GM06990 (cell line): ENCODE data around the gene HDAC4.

Experiments used
- DNase-seq: peaks from one replicate; pipeline ENCODE4 v3.0.0-alpha.2; 2011; ENCODE audit not compliant: insufficient read length; ENCODE audit errors: extremely low read depth
- H3K27me3 ChIP-seq: replicated peaks from 2 replicates; pipeline ENCODE4 v1.6.0; 2011; ENCODE audit warnings: low read length; ENCODE audit not compliant: control insufficient read depth, insufficient read depth
- H3K36me3 ChIP-seq: 2 replicates; pipeline ENCODE4 v1.5.1; 2011; ENCODE audit warnings: low read length; ENCODE audit not compliant: control insufficient read depth, insufficient read depth
- H3K4me3 ChIP-seq: replicated peaks from 2 replicates; pipeline ENCODE4 v1.5.1; 2011; ENCODE audit warnings: low read depth, mild to moderate bottlenecking, control low read depth, low read length
- CTCF ChIP-seq: IDR thresholded peaks from 2 replicates; pipeline ENCODE4 v1.5.1; 2011; ENCODE audit warnings: low read length, control low read depth, mild to moderate bottlenecking, inconsistent platforms; ENCODE audit not compliant: insufficient read depth, poor library complexity, severe bottlenecking

HDAC4 gene

GRCh38 chr2:239008004-239008403 lies 392.8 kb downstream of the HDAC4 start:
- no peak overlapping the region for H3K4me3 ChIP-seq
- no peaks in the 10 kb centered on the region; the same call in 1 of the 2 replicates for H3K27me3 ChIP-seq
- H3K36me3 ChIP-seq = no peaks in the 10 kb centered on the region
- DNase-seq = no peak
- TF ChIP-seq CTCF = no peak

- H3K4me3 ChIP-seq = no peak overlapping the region
- no peak for DNase-seq
- no peaks in the 10 kb centered on the region for H3K36me3 ChIP-seq
- no peak for TF ChIP-seq CTCF
- no peaks in the 10 kb centered on the region; the same call in 1 of the 2 replicates for H3K27me3 ChIP-seq
Measured at GRCh38 chr2:239006622-239007285, 394.1 kb downstream of the HDAC4 start.

GRCh38 chr2:239005586-239005985 lies 395.2 kb downstream of the HDAC4 start:
- no peaks in the 10 kb centered on the region; the same call in 1 of the 2 replicates for H3K27me3 ChIP-seq

GRCh38 chr2:239004274-239005015 lies 396.4 kb downstream of the HDAC4 start:
- Histone ChIP-seq H3K27me3 (no peaks in the 10 kb centered on the region; the same call in 1 of the 2 replicates), H3K36me3 (no peaks in the 10 kb centered on the region), H3K4me3 (no peak overlapping the region)
- no peak for DNase-seq
- no peak for TF ChIP-seq CTCF

More at GRCh38 chr2:239005586-239005985, 395.2 kb downstream of the HDAC4 start:
- TF ChIP-seq CTCF = no peak
- H3K36me3 ChIP-seq = no peaks in the 10 kb centered on the region
- DNase-seq = no peak
- no peak overlapping the region for H3K4me3 ChIP-seq

- Histone ChIP-seq H3K4me3 (no peak overlapping the region), H3K27me3 (no peaks in the 10 kb centered on the region; the same call in 1 of the 2 replicates), H3K36me3 (no peaks in the 10 kb centered on the region)
- DNase-seq = no peak
- no peak for TF ChIP-seq CTCF
Measured at GRCh38 chr2:239003624-239004273, 397.1 kb downstream of the HDAC4 start.
